Ovary (tissue), 9 donors: ENCODE measurements around the gene NR3C1. TPM values are rescaled to one million over a fixed set of nuclear protein-coding genes. Genes with fewer than 3 reads are reported as not detected.

ENCODE experiments used
- DNase-seq, 5 donors: peaks; one replicate each; pipeline ENCODE4 v3.0.0-alpha.2; 2019 to 2020
- H3K27ac ChIP-seq, 2 donors: fragments of 200-600 bp; one replicate each; pipeline versions ENCODE4 v1.5.1 to v1.8.0; 2019 to 2022
- H3K27me3 ChIP-seq: fragments of 200-600 bp; one replicate; pipeline ENCODE4 v1.8.0; 2022
- H3K36me3 ChIP-seq: fragments of 200-600 bp; sonication (generic); one replicate; pipeline ENCODE4 v1.5.1; 2019
- H3K4me1 ChIP-seq: one replicate; pipeline ENCODE4 v1.8.1; 2013; ENCODE audit warnings: mild to moderate bottlenecking, moderate library complexity; ENCODE audit not compliant: insufficient read depth
- H3K4me3 ChIP-seq: fragments of 200-600 bp; sonication (generic); one replicate; pipeline ENCODE4 v1.5.1; 2017
- H3K9me3 ChIP-seq, 2 donors: fragments of 200-600 bp in 1 of 2; sonication (generic) in 1 of 2; one replicate each; pipeline versions ENCODE4 v1.5.1 to v1.8.1; 2013 to 2019; ENCODE audit warnings: mild to moderate bottlenecking in 1 of 2, moderate library complexity in 1 of 2
- CTCF ChIP-seq, 3 donors: fragments of 450-650 bp in 2 of 3; fragments of 200-600 bp in 1 of 3; IDR thresholded peaks; one replicate each; pipeline versions ENCODE4 v1.5.1 to v1.8.0; 2016 to 2022; ENCODE audit warnings: antibody characterized with exemption in 3 of 3, mild to moderate bottlenecking in 1 of 3
- EP300 ChIP-seq: sonication (generic); formaldehyde crosslinking; IDR thresholded peaks from one replicate; pipeline ENCODE4 v1.6.1; 2017; ENCODE audit warnings: antibody characterized with exemption
- POLR2A ChIP-seq: fragments of 450-650 bp; IDR thresholded peaks from one replicate; pipeline ENCODE4 v1.6.1; 2017; ENCODE audit warnings: antibody characterized with exemption, mild to moderate bottlenecking, moderate library complexity
- WGBS, 3 donors: extraction: QIAGEN DNeasy Blood & Tissue Kit in 1 of 3; methylation state at CpG; one replicate each; pipeline versions ENCODE4 v1.1.5 to v1.1.7; 2013 to 2017; 5-methylcytosine and 5-hydroxymethylcytosine counted together
- intact Hi-C, 4 donors: fragments of 100-400 bp; cut with DNase I; formaldehyde crosslinking; loops; one replicate each; pipeline versions ENCODE4 v1.11.0 to v1.15.1; 2022 to 2023
- polyA plus RNA-seq, 2 donors: library from polyadenylated mRNA; stranded (reverse); fragments of 200-250 nt in 1 of 2; fragments of 350-450 nt in 1 of 2; fragmentation: Illumina TruSeq in 1 of 2; extraction: RNeasy Lipid Tissue Mini Kit (QIAGEN cat#74804) in 1 of 2; gene quantifications; one replicate each; pipeline ENCODE4 v1.2.3, GENCODE V29; 2013 to 2014
- total RNA-seq, 7 donors: library from RNA; depleted of rRNA in 2 of 7; stranded (reverse); fragments of >200 nt in 2 of 7; fragmentation: NEBNext Ultra II Directional in 3 of 7; extraction: Animal tissue kit (Norgen Biotek cat#: 25700) in 3 of 7; gene quantifications; one replicate each; pipeline versions ENCODE4 v1.1.0 to v1.2.4, GENCODE V29; 2016 to 2023
- donor health status: DM: no; HTN: no; CAD: no; lungs with moderate emphysema.
- donor health status: DM: no; HTN: no; CAD: no.
- donor health status: Bipolar disorder and iron deficiency.
- donor health status: DM: yes; HTN: yes; CAD: no.
- donor health status: DM: no; HTN: no; CAD: no.
- donor health status: DM: yes; HTN: yes; CAD: no.

NR3C1 gene
- total and polyA plus RNA-seq, 9 donors = 15.5 to 54.3 (median 38.4) TPM

DNA sequence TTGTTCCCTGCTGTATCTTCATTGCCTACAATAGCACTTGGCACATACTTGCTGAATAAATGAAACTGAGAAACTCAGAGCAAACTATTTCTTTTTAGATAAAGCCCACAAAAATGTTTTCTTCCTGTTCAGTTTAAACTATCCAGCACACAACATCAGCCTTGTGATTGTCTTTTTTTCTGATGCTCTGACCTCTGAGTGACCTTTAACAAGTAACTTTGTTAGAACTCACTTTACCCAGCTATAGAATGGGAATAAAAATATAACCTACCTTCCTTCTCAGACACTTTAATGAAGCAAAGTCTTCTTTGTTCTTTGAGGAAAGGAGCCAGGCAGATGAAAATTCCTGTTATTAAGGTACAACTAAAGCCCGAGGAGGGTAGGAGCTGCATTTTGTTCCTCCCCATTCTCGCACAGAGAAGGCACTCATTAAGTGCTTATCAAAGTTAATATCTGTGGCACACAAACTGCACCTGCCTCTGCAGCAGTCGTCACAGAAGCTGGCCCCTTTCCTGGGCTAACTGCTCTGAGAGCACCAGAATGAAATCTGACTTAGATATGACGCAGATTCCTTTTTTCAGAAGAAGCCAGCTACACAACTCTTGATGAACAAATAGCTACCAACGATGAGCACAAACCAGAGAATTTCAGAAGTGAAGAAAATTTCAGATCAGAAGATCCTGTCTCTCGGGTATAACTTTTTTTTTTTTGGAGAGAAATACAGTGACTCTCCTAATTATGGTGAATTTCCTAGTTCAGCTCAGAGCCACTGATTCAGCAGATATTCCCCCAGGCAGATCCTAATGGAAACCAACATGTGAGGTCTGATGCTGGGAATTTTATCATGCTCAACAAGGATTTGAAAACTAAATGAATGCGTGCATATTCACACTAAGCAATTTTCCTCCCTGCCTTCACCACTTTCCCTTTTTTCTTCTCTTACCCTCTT, 31.0 kb upstream of the NR3C1 start:
- no peak for DNase-seq
- WGBS, 3 donors = 60 to 71% (median 62%) methylated on average over 7 of the region's 7 CpGs
- Histone ChIP-seq H3K4me1 (peaks cover 2% of the 10 kb centered on the region), H3K4me3 (no peak overlapping the region), H3K36me3 (no peaks in the 10 kb centered on the region), H3K27ac (no peak overlapping the region), H3K9me3 (no peaks in the 10 kb centered on the region), H3K27me3 (no peaks in the 10 kb centered on the region)
- intact Hi-C loops = no loop called here
- TF ChIP-seq EP300 = no peak
- TF ChIP-seq CTCF (IDR thresholded peaks at IDR 0.05) = no peak
- no peak for TF ChIP-seq POLR2A

DNA sequence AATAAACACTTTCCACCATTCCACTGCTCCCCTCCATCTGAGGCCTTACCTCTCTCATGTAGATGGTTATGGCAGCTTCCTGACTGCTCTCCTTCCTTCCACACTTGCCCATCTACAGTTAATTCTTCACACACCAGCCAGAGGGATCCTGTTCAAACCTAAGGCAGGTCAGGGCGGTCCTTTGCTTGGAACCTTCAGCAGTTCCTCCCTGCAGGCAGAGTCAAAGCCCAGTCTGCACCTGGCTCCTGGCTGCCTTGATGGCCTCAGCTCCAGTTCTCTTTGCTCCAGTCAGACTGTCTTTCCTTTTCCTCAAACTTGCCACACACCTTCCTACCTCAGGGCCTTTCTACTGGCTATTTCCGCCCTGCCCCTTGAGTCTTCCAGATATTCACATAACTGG, 30.2 kb upstream of the NR3C1 start:
- 92 to 99% (median 97%) methylated on average over 2 of the region's 2 CpGs for WGBS, 3 donors
- no peaks in the 10 kb centered on the region for H3K9me3 ChIP-seq
- DNase-seq = no peak
- no peaks in the 10 kb centered on the region for H3K36me3 ChIP-seq
- intact Hi-C loops = no loop called here
- no peak overlapping the region for H3K27ac ChIP-seq
- peaks cover 2% of the 10 kb centered on the region for H3K4me1 ChIP-seq
- no peak for TF ChIP-seq EP300
- TF ChIP-seq POLR2A = no peak
- no peak for TF ChIP-seq CTCF (IDR thresholded peaks at IDR 0.05)
- no peaks in the 10 kb centered on the region for H3K27me3 ChIP-seq
- H3K4me3 ChIP-seq = no peak overlapping the region

DNA sequence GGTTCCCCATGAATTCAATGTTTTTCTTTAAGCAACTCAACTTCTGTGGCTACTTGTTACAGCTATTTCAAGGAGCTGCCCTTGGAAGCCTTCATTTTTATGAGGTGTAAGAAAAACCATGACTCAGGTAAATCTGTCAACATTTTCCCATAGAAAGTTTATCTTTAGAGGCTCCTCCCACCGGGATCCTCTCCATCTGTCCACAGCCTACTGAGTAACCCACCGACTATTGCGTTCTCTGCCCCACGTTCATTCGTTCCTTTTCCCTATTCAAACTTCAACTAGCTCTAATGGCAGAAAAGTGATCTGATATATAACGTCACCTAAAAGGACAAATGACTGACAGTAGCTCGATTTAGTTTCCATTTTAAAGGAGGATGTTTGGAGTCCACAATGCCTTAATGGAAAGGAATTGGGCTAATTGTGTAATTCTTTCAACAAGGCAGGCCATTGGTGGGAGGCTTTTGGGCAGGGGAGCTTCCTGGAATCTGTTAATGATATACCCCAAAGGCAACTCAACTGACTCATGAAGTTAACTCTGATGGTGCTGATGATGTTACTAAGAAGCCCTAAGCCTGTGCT, 29.3 kb upstream of the NR3C1 start:
- no peak overlapping the region for H3K4me3 ChIP-seq
- no peaks in the 10 kb centered on the region for H3K36me3 ChIP-seq
- H3K4me1 ChIP-seq = peaks cover 2% of the 10 kb centered on the region
- no peaks in the 10 kb centered on the region for H3K9me3 ChIP-seq
- DNase-seq = no peak
- no peak overlapping the region for H3K27ac ChIP-seq
- WGBS, 3 donors = 90 to 94% (median 93%) methylated on average over 7 of the region's 7 CpGs
- H3K27me3 ChIP-seq = no peaks in the 10 kb centered on the region
- intact Hi-C loops = no loop called here
- TF ChIP-seq CTCF (IDR thresholded peaks at IDR 0.05) = no peak
- no peak for TF ChIP-seq POLR2A
- TF ChIP-seq EP300 = no peak

GRCh38 chr5:143431789-143432188, 28.3 kb upstream of the NR3C1 start:
- Histone ChIP-seq H3K27me3 (no peaks in the 10 kb centered on the region), H3K27ac (no peak overlapping the region), H3K4me1 (peaks cover 2% of the 10 kb centered on the region), H3K36me3 (no peaks in the 10 kb centered on the region), H3K4me3 (no peak overlapping the region), H3K9me3 (no peaks in the 10 kb centered on the region)
- TF ChIP-seq EP300 (no peak), POLR2A (no peak), CTCF (IDR thresholded peaks at IDR 0.05) (no peak)
- intact Hi-C loops = no loop called here
- no peak for DNase-seq
- WGBS, 3 donors = 91 to 96% (median 93%) methylated on average over 2 of the region's 2 CpGs
